H4 (cell line): ENCODE measurements around the gene AGAP1. TPM values are rescaled to one million over a fixed set of nuclear protein-coding genes. Genes with fewer than 3 reads are reported as not detected.

ENCODE experiments used
- DNase-seq: peaks from one replicate; pipeline ENCODE4 v3.0.0-alpha.2; 2015; ENCODE audit warnings: low spot score
- total RNA-seq: library from RNA; depleted of rRNA; stranded (reverse); fragments of >200 nt; shearing (Covaris generic); gene quantifications from 2 replicates; pipeline ENCODE4 v1.2.3, GENCODE V29; 2014

The AGAP1 gene
- total RNA-seq, 1 experiment from 2014 or later = 7.0 TPM

DNA sequence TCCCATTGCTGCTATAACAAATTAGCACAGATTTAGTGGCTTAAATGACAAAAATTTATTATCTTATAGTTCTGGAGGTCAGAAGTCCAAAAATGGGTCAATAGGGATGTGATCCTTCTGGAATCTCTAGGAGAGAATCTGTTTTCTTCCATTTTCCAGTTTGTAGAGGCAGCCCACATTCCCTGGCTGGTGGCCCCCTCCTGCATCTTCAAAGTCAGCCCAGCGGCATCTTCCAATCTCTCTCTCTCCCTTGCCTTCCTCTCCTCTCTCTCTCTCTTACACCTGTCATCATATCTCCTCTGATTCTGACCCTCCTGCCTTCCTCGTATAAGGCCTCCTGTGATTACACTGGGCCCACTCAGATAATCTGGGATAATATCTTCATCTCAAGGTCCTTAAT, 3.9 kb upstream of the AGAP1 start:
- no peak for DNase-seq

DNA sequence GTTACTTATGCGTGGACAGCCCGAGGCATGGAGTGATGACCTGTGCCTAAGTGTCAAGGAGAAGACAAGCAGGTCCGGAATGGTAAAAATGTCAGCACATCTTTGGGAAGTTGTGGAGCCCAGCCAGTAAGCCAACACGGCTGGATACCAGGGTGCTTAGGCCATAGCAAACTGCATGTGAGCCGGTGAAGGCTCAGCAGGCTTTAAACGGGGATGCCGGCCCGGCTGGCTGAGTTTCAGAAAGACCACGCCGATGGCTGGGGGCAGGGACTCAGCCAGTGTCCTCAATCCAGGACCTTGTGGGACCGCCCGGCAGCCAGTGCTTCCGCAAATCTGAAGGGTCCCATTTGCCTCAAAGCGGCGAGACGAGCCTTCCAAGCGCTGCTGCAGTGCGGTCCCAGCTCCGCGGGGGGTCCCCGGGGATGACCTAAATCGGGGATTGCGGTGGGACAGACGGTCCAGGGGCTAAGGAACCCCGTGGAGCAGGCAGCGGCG, 946 bp upstream of the AGAP1 start:
- no peak for DNase-seq

DNA sequence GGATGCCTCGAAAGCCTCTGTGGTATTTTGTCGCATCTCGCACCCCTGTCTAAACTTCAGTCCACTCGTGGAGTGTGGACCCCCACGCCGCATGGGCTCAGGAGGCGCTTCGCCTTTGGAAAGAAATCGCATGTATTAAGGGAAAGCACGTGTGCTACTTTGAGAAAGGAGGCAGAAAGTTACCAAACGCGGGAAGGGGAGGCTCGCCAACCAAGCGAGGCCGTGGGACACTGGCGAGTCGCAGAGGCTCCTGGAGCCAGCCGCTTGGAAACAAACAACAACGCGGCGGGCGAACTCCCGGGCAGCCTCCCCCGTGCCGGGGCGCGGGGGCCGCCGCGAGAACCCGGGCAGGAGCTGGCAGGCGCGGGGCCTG, 455 bp upstream of the AGAP1 start:
- no peak for DNase-seq

DNA sequence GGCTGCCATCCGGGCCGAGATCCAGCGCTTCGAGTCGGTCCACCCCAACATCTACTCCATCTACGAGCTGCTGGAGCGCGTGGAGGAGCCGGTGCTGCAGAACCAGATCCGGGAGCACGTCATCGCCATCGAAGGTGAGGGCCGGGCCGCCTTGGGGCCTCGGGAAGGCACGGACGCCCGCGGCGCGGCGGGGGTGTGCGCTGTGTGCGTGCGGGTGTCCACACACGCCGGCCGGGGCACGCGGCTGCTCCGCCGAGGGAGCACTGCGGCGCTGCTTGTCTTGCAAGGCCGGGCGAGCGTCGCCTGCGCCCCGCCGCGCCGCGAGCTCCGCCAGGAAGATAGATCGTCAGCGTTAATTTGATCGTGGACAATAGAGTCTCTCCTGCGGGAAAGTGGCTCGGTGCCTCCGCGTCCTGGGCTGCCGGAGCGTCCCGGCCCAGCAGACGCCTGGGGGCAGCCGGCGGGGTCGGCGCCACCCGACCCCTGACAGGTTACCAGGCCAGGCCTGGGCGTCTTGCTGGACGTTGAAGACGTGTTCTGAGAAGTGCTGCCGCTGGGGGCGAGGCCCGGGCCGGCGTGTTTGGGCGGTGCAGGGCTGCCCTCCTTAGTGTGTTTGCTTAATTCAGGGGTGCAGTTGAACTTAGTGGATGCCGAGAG, 1.0 kb downstream of the AGAP1 start:
- DNase-seq = no peak

DNA sequence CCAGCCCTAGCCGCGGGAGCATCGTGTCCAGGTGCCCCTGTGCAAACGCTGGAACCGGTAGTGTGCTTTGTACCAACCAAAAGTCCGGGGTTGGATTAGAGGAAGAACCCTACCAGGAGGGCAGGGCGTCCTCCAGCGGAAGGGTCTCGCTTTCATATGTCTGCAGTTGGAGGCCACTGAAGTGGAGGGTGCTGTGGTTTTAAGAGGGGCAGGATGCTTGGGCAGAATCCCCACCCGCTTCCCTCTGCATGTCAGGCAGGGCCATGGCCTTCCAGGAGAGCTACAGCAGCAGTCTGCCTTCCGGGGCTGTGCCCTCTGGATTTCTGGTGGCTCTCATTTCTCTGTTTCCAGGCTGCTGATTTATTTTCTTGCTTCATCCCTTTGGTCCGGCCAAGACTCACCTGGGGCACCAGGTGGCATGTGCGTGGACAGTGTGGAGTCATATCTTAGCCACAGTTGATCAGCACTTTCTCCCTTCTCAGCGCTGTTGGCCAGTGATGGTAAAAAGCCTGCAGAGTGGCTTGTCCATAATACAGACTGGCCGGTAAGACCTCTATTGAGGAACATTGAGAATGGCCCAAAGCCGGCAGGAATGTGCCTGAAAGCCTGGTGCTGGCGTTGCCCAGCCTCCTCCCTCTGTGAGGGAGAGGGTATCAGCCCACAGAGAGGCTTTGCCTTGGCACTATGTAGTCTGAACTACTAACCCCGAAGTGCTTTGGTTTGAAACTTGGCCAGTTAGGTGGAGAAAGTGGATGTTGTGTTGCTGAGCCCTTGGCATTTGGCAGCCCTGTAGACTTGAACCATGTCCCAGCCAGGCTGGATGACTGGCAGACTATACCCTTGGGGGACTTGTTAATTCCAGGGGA, 1.8 kb downstream of the AGAP1 start:
- DNase-seq = no peak

DNA sequence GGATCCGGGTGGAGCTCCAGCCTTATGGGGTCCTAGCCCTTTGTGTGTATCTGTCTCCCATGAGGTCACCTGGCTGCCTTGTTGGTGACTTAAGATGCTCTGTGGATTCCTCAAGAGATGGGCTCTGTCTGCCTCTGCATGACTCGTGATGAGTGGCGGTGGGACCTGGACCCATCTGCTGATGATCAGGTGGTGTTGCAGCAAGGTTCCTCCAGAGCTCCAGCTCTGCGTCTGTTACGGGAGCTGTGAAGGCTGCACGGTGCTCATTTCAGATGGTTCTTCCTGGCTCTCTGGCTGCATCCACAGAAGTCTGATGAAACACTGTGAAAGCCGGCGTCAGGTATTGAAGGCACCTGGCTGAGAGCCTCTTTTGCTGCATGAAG, 2.4 kb downstream of the AGAP1 start:
- no peak for DNase-seq

DNA sequence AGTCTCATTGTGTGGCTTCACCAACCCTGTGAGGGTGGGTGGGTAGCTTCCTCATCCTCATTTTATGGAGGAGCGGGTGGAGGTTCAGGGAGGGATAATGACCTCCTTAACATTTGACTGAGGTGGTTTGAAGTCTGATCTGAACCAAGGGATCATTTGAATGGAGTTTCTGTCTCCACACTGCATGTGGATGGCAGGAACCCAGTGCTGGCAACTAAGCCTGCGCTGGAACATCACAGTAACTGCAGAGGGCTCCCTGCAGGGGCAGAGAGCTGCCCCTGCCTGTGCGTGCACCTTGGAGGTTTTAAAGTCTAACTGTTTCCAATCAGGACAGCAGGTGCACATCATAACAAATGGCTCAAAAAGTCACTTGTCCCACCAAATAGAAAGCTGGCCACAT, 3.3 kb downstream of the AGAP1 start:
- DNase-seq = no peak

DNA sequence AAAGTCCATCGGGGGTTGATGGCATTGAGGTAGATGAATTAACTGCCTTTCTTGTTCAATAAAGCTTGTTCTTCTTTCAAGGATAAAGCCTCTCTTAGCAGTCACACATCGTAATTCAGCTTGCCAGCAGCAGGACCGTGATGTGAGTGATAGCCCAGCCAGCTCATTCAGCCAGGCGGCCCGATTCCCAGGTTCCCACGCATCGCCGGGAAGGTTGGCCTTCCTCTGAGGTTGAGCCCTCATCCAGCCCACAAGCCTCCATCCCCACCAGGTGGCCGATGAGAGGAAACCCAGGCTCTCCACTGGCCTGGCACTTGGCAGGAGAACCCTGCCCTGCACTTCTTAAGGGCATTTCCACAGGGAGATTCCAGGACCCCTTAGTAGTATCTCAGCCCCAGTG, 4.7 kb downstream of the AGAP1 start:
- no peak for DNase-seq

DNA sequence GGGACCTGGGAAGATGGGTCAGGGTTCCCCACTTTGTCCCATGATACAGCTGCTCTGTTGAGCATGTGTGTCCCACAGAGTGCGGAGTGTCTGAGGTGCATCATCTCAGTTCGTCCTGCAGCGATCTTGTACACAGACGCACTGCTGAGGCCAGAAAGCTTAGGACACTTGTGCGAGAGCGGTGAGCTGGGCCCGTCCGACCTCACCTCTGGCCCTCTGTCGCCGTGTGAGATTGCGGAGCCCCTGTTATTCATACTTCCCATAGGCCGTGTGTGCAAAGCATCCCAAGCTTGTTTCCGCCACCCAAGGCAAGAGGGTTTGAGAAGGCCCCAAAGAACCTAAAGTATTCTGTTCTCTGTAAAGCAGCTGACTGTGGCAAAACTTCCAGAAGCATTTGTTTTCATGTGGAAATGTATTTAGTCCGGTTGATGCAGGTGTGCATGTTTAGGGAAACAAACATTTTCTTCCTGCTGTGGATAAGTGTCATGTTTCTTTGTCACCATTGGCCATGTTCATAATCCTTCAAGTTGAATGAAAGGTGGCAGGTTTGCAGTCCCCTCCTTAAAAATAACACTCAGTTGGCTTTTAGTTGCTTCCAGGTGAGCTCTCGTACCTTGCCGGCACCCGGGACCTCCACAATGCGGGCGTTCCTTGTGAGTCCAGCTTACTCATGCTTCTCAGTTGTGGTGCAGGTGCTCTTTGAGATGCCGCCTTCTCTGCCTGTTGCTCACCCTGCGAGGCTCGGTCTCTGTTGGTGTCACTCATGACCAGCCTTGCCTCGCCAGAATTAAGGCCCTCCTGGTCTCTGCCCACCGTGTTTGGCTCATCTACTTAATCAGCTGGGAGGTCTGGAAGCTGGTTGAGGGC, 5.3 kb downstream of the AGAP1 start:
- DNase-seq = no peak

DNA sequence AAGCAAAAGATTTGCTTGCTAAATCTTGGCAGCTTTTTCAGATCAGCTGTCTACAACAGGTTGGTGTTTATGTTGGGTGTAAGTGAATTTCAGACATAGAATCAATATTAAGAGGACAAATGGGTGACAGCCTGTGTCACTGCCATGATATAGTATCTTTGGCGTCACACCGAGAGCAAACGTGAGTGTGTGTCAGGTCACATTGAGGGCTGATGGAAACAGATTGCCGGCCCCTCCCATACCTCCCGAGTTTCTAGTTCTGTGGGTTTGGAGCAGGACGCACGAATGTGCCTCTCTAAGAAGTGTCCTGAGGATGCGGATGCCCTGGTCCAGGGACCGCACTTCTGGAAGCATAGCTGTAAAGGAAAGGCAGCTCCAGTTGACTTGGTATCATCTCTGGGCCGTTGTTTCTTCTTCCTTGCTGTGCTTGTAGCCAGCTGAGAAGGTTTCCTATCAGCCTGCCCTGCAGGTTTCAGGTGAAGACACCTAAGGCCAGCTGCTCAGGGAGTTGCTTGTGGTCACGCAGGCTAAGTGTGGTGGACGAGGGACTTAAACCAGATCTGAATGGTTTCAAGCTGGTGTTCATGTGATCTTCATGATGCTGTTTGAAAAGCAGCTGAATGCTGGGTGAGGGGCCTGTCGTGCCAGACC, 6.4 kb downstream of the AGAP1 start:
- no peak for DNase-seq

DNA sequence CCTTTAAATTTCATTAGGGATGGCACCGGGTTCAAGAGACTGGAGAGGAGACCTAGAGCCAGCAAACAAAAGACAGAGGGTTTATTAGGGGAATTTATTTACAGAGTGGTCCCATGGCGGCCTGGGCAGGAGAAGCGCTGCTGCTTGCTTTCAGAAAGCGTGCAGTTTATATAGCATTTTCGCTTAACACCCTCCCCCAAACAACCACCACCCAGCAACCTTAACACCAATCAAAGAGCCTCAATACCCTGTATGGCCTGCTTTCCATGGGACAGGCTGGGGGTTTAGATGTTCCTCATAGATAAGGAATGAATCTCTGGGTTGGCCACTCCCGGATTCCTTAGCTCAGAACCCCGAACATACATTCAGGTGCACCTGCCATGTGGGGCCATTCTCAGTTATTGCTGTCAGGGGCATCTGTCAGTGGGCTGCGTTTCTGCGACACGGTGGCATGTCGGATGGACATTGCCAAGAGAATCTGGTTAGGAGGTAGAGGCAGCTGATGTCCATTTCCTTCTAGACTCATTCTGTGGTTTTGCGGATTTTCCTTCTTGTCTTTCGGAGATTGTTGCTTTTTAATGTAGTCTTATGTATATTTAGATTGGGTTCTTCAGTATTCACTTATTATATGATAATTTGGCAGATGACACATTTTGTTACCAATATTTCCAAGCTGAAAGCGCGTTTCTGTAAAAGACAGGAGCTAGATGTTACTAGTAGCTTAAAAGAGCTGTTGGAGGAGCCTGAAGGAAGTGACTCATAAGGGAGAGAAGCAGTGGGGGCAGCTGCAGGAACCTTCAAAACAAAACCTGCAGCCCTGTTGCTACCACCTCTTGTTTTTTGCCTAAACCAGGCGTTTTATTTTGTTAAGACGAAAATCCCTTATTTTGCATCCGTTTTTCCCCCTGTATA, 7.2 kb downstream of the AGAP1 start:
- peak; percentile 41 for DNase-seq

DNA sequence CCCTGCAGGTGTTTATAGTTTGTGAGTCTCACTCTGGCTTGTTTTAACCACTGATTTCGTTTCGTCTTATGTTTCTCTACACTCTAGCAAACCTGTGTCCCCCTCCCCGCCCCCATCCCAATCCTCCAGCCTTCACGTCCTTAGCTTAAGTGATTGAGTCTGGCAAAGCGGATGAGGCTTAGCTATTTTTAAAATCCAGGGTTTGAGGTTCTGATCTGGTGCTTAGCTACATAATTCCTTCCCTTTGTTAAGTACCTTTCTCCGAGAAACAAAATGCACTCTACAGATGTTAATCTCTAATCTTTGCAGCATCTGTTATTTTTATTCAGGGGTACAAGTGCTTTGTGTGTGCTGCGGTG, 7.8 kb downstream of the AGAP1 start:
- DNase-seq = no peak

DNA sequence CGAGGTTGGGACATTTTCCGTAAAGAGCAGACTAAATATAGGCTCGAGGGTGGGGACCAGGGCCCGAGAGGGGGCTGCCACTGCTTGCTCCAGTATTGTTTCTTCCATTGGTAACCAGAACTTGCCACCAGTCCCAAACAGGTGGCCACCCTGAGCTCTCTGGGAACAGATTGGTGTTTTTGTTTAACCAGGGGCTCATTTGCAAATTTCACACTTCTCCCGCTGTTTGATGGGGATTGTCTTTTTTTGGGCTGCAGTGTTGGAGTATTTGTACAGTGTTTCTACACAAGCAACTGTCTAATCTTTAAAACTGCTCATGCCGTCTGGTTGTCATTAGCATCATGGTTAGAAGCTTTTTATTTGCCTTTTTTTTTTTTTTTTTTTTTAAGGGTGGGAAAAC, 8.5 kb downstream of the AGAP1 start:
- no peak for DNase-seq

DNA sequence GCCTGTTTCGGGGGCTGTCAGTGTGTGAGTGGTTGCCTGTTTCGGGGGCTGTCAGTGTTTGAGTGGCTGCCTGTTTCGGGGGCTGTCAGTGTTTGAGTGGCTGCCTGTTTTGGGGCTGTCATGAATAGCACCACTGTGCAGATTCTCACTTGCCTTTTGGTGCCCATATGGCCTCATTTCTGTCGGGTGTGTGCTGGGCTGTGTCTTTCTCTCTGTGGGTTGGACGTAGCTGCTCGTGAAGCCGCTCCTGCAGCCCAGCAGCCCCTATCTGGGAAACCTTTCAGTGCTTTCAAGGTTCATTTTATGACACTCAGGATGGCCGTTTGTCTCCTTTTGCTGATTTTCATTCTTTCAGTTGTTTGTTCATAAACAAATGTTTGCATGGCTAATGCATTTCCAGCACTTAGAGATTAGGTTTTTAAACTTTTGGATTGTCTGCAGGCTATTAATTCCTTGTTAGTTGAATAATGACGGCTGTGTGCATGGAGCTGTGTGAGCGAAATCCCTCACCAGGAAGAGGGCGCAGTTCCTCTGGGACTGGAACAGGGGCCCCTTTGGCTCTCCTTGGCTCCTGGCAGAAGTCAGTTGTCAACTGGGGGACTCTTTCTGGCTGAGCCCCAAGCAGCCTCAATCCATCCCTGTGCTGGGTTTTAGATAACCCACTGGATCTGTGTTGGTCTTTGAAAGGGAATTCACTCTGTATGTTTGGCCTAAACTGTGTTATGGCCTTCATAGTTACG, 10.8 kb downstream of the AGAP1 start:
- no peak for DNase-seq

DNA sequence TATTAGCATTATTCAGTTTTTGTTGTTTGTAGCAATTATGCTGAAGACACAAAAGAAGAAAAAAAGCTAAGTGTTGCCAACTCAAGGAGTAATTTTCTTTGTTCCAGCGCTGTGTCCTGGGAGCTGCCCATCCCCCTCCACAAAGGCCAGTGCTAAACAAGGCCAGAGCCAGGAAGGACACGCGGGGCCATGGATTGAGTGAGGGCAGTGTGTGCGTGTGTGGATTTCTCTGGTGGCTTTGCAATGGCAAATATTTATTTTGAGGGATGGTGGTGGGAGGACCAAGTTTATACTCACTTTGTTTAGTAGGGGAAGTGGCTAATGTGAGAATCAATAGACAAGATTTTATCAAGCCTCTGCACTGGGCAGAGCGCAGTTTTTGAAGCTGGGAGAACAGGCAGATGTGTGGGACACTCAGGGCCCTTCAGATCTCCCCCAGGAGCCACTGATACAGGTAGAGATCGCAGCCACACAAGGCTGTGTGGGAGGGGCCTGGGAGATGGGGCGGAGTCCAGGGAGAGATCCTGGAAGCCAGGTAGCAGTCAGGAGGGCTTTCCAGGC, 11.4 kb downstream of the AGAP1 start:
- DNase-seq = no peak

DNA sequence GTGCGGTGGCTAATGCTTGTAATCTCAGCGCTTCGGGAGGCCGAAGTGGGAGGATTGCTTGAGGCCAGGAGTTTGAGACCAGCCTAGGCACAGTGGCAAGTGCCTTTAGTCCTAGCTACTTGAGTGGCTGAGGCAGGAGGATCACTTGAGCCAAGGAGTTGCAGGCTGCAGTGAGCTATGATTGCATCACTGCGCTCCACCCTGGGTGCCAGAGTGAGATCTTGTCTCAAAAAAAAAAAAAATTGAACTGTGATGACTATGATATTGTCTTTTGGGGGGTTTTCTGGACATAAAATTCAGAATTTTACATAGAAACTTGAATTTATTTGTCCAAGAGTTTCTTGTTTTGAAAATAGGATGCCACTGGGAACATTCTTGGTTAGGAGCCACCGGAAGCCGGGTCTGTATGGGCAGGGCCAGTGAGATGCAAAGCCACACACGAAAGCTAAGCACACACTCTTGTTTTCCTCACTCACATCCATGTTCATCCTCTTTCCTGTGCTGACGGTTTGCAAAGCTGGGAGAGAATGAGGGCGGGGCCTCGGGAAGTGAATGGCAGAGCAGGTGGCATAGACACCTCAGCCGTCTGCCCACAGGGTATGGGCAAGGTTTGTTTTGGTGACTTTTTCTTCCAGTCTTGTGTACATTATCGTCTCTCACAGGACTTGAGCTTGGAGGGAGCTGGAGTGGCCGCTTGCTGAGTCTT, 12.6 kb downstream of the AGAP1 start:
- DNase-seq = no peak

DNA sequence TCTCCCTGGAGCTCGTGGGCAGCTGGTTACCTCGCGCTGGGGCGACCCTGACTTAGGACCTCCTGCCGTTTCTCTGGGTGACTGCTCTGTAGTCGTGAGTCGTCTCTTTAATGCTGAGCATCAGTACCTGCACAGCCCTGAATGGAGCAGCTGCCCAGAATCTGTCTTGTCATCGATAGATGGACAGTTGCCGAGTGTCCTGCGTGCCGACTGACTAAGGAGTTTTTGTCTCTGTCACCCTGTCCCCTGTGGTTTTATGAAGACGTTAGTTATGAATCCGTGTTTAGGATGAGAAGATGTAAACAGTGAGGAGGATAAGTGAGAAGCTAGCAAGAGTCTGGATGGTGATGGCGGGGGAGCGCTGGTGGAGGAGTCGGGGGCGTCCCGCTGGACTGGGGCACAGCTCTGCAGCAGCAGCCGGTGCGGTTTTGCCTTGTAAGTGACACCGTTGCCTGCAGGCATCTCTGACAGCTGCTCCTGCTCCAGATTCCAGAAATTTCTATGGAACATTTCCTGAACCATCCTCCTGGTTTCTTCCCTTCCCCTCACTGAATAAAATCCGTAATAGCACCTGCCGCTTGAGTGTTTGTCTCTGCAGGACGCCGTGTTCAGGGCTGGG, 13.3 kb downstream of the AGAP1 start:
- DNase-seq = no peak

DNA sequence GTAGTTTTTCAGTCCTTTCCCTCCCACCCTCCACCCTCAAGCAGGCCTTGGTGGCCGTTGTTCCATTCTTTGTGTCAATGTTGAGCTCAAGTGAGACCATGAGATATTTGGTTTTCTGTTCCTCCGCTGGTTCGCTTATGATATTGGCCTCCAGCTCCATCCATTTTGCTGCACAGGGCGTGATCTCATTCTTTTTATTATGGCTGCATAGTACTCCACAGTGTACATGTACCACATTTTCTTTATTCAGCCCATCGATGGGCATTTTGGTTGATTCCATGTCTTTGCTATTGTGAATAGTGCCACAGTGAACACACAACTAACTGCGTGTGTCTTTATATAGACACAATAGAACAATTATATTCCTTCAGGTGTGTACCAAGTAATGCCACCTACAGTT, 14.1 kb downstream of the AGAP1 start:
- DNase-seq = no peak
